HCT116 (cell line): ENCODE data around the gene RGS11. TPM values are rescaled to one million over a fixed set of nuclear protein-coding genes. Genes with fewer than 3 reads are reported as not detected.

Source experiments
- ATAC-seq: fragments of 200-7000 bp; cut with Tn5 transposase; 2 replicates; pipeline ENCODE4 v1.9.1; 2020; ENCODE audit warnings: mild to moderate bottlenecking, moderate library complexity
- BruUV-seq: library from RNA; stranded (reverse); fragments of 400-500 nt; replicated peaks from 2 replicates; lab custom pipeline; 2021; lab: Mats Ljungman, UMichigan
- CTCF ChIA-PET: fragments of 300-600 bp; sonication (Branson Sonifier 250); formaldehyde crosslinking; loops from one replicate; lab custom pipeline; 2021; ENCODE audit warnings: antibody characterized with exemption; lab: Charles Lee
- POLR2A ChIA-PET: fragments of 300-600, 350-600 bp; sonication (Branson Sonifier 250); formaldehyde crosslinking; loops from one replicate; lab custom pipeline; 2021; ENCODE audit warnings: antibody characterized with exemption; lab: Charles Lee
- RAD21 ChIA-PET, 2 experiments: fragments of 300-600 bp; sonication (Branson Sonifier 250); formaldehyde crosslinking; loops; one replicate each; lab custom pipeline; 2023; ENCODE audit warnings: low total read pairs in 2 of 2; ENCODE audit not compliant: uncharacterized antibody in 2 of 2, unreplicated experiment in 2 of 2, low non-redundant PET in 1 of 2; lab: Charles Lee
- DNase-seq: peaks from one replicate; pipeline ENCODE4 v3.0.0-alpha.2; 2010; ENCODE audit warnings: low read depth, low spot score
- H2AFZ ChIP-seq: fragments of 200-600 bp; shearing (Covaris generic), sonication (generic); 2 replicates; pipeline ENCODE4 v1.6.1; 2017; ENCODE audit warnings: low read depth, mixed run types, mixed read lengths, antibody characterized with exemption, low read length; ENCODE audit not compliant: poor library complexity, severe bottlenecking
- H3K27ac ChIP-seq: 2 replicates; pipeline ENCODE4 v1.5.1; 2012; ENCODE audit warnings: low read depth, low read length
- H3K27me3 ChIP-seq: fragments of 200-600 bp; sonication (generic); 2 replicates; pipeline ENCODE4 v1.6.1; 2016; ENCODE audit warnings: mixed run types, low read length, mixed read lengths; ENCODE audit not compliant: insufficient read depth
- H3K36me3 ChIP-seq, 2 experiments: fragments of 200-500 bp in 1 of 2; fragments of 200-600 bp in 1 of 2; sonication (Bioruptor generic) in 1 of 2; sonication (generic) in 1 of 2; 2 replicates each; pipeline versions ENCODE4 v1.5.1 to v1.6.1; 2014 to 2016; ENCODE audit warnings: low read length in 2 of 2, inconsistent platforms in 1 of 2, mixed read lengths in 1 of 2, mixed run types in 1 of 2; ENCODE audit not compliant: insufficient read depth in 2 of 2, control insufficient read depth in 1 of 2
- H3K4me1 ChIP-seq, 2 experiments: fragments of 200-600 bp in 1 of 2; sonication (generic) in 1 of 2; 2 replicates each; pipeline versions ENCODE4 v1.5.1 to v1.6.1; 2012 to 2017; ENCODE audit warnings: low read length in 2 of 2, inconsistent platforms in 1 of 2, mild to moderate bottlenecking in 1 of 2, mixed read lengths in 1 of 2, mixed run types in 1 of 2, moderate library complexity in 1 of 2; ENCODE audit not compliant: insufficient read depth in 2 of 2, control insufficient read depth in 1 of 2
- H3K4me2 ChIP-seq: fragments of 200-600 bp; sonication (generic); 2 replicates; pipeline ENCODE4 v1.6.1; 2017; ENCODE audit warnings: mixed run types, low read length, mixed read lengths
- H3K4me3 ChIP-seq, 2 experiments: fragments of 200-600 bp in 1 of 2; sonication (generic) in 1 of 2; replicated peaks in 1 of 2; 2 replicates each; pipeline ENCODE4 v1.5.1; 2011 to 2016; ENCODE audit warnings: low read length in 2 of 2, control low read depth in 1 of 2, low read depth in 1 of 2, mild to moderate bottlenecking in 1 of 2, mixed read lengths in 1 of 2, mixed run types in 1 of 2
- H3K79me2 ChIP-seq: fragments of 200-600 bp; sonication (generic); 2 replicates; pipeline ENCODE4 v1.6.1; 2017; ENCODE audit warnings: mild to moderate bottlenecking, mixed run types, low read length, moderate library complexity, mixed read lengths; ENCODE audit not compliant: insufficient read depth
- H3K9ac ChIP-seq: fragments of 200-600 bp; sonication (generic); 2 replicates; pipeline ENCODE4 v1.6.1; 2016; ENCODE audit warnings: low read length, mixed read lengths
- H3K9me2 ChIP-seq: fragments of 200-600 bp; sonication (generic), shearing (Covaris generic); 2 replicates; pipeline ENCODE4 v1.6.1; 2017; ENCODE audit warnings: mixed run types, mild to moderate bottlenecking, moderate library complexity; ENCODE audit not compliant: insufficient read depth
- H3K9me3 ChIP-seq, 2 experiments: fragments of 200-500 bp in 1 of 2; fragments of 200-600 bp in 1 of 2; sonication (Bioruptor generic) in 1 of 2; sonication (generic) in 1 of 2; 2 replicates each; pipeline ENCODE4 v1.6.1; 2014 to 2017; ENCODE audit warnings: low read length in 2 of 2, mixed read lengths in 2 of 2, inconsistent platforms in 1 of 2, low read depth in 1 of 2, mild to moderate bottlenecking in 1 of 2, mixed run types in 1 of 2, moderate library complexity in 1 of 2; ENCODE audit not compliant: control insufficient read depth in 1 of 2, insufficient read depth in 1 of 2
- H4K20me1 ChIP-seq: fragments of 200-600 bp; sonication (generic), shearing (Covaris generic); 2 replicates; pipeline ENCODE4 v1.6.1; 2017; ENCODE audit warnings: mixed run types, mild to moderate bottlenecking, moderate library complexity; ENCODE audit not compliant: insufficient read depth
- EGR1 ChIP-seq: IDR thresholded peaks from 2 replicates; pipeline ENCODE4 v1.6.1; 2012; ENCODE audit warnings: low read depth
- ELF1 ChIP-seq: IDR thresholded peaks from 2 replicates; pipeline ENCODE4 v1.6.1; 2012; ENCODE audit warnings: low read depth, borderline replicate concordance
- EZH2 ChIP-seq: fragments of 200-600 bp; sonication (generic); IDR thresholded peaks from 2 replicates; pipeline ENCODE4 v1.6.1; 2017; ENCODE audit warnings: antibody characterized with exemption, mixed run types
- JUND ChIP-seq: IDR thresholded peaks from 2 replicates; pipeline ENCODE4 v1.6.1; 2012
- SIN3A ChIP-seq: IDR thresholded peaks from 2 replicates; pipeline ENCODE4 v1.6.1; 2012; ENCODE audit warnings: low read depth
- SP1 ChIP-seq: IDR thresholded peaks from 2 replicates; pipeline ENCODE4 v1.6.1; 2012; ENCODE audit warnings: low read depth
- TCF7L2 ChIP-seq: IDR thresholded peaks from 2 replicates; pipeline ENCODE4 v1.7.0; 2011; ENCODE audit warnings: borderline replicate concordance, inconsistent platforms; ENCODE audit not compliant: insufficient read depth, insufficient read length; ENCODE audit errors: extremely low read depth
- ZFX ChIP-seq: fragments of 450-650 bp; IDR thresholded peaks from 2 replicates; pipeline ENCODE4 v1.6.1; 2017
- intact Hi-C: fragments of 100-400 bp; cut with micrococcal nuclease; formaldehyde crosslinking; loops from 2 replicates; pipeline ENCODE4 v1.10.0; 2022
- total RNA-seq: library from RNA; stranded (reverse); gene quantifications from one replicate; pipeline ENCODE4 v1.2.1, GENCODE V29; 2021; ENCODE audit not compliant: unreplicated experiment
- TF ChIP-seq, protein P1 (sequence below): IDR thresholded peaks from 2 replicates; pipeline ENCODE4 v1.6.1; 2012
- TF ChIP-seq, protein P2 (sequence below), 3 experiments: fragments of 200-600 bp in 1 of 3; sonication (generic) in 1 of 3; IDR thresholded peaks in 2 of 3; conservative IDR thresholded peaks in 1 of 3; 2 replicates each; pipeline ENCODE4 v1.5.1; 2012 to 2017; ENCODE audit warnings: low read depth in 2 of 3, low read length in 2 of 3, antibody characterized with exemption in 1 of 3, borderline replicate concordance in 1 of 3, control low read depth in 1 of 3, mild to moderate bottlenecking in 1 of 3, mixed read lengths in 1 of 3, mixed run types in 1 of 3, moderate library complexity in 1 of 3; ENCODE audit not compliant: insufficient read depth in 1 of 3
- TF ChIP-seq, protein P3 (sequence below): IDR thresholded peaks from 2 replicates; pipeline ENCODE4 v1.6.1; 2011; ENCODE audit warnings: mild to moderate bottlenecking, low read length, moderate library complexity; ENCODE audit not compliant: insufficient replicate concordance; ENCODE audit errors: extremely low read depth
- TF ChIP-seq, protein P4 (sequence below): IDR thresholded peaks from 2 replicates; pipeline ENCODE4 v1.6.1; 2012
- TF ChIP-seq, protein P5 (sequence below): IDR thresholded peaks from 2 replicates; pipeline ENCODE4 v1.6.1; 2012; ENCODE audit warnings: low read depth

RGS11 gene
- total RNA-seq, 1 experiment from 2014 or later, result not detected

DNA sequence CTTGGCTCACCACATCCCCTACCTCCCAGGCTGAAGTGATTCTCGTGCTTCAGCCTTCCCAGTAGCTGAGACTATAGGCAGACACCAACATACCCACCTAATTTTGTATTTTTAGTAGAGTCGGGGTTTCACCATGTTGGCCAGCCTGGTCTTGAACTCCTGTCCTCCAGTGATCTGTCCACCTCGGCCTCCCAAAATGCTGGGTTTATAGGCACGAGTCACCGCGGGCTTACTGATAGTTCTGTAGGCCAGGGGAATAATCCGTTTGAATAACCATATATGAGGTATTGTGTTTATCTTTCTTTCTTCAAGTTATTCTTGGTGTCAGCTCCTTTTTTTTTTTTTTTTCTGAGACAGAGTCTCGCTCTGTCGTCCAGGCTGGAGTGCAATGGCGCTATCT lies 33.5 kb downstream of the RGS11 start:
- no peaks in the 10 kb centered on the region for H3K9me2 ChIP-seq
- DNase-seq (no peak), ATAC-seq (no peak)
- H4K20me1 ChIP-seq, result no peaks in the 10 kb centered on the region
- no peak overlapping the region for H3K9ac ChIP-seq
- no peaks in the 10 kb centered on the region for H3K9me3 ChIP-seq
- TF ChIP-seq JUND (no peak), SP1 (no peak), EGR1 (no peak), EZH2 (no peak), ZFX (no peak), ELF1 (no peak), SIN3A (no peak)
- TF ChIP-seq, protein P1, sequence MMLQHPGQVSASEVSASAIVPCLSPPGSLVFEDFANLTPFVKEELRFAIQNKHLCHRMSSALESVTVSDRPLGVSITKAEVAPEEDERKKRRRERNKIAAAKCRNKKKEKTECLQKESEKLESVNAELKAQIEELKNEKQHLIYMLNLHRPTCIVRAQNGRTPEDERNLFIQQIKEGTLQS, result no peak
- TF ChIP-seq, protein P2, sequence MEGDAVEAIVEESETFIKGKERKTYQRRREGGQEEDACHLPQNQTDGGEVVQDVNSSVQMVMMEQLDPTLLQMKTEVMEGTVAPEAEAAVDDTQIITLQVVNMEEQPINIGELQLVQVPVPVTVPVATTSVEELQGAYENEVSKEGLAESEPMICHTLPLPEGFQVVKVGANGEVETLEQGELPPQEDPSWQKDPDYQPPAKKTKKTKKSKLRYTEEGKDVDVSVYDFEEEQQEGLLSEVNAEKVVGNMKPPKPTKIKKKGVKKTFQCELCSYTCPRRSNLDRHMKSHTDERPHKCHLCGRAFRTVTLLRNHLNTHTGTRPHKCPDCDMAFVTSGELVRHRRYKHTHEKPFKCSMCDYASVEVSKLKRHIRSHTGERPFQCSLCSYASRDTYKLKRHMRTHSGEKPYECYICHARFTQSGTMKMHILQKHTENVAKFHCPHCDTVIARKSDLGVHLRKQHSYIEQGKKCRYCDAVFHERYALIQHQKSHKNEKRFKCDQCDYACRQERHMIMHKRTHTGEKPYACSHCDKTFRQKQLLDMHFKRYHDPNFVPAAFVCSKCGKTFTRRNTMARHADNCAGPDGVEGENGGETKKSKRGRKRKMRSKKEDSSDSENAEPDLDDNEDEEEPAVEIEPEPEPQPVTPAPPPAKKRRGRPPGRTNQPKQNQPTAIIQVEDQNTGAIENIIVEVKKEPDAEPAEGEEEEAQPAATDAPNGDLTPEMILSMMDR (IDR thresholded peaks at IDR 0.05 in 2 of 3, conservative IDR thresholded peaks at IDR 0.05 in 1 of 3; ENCODE audit: borderline replicate concordance in 1 of 3, insufficient read depth in 1 of 3, low read depth in 2 of 3, low read length in 2 of 3), result no peak
- no peaks in the 10 kb centered on the region for H3K79me2 ChIP-seq
- POLR2A ChIA-PET, result no interaction called here
- H3K4me1 ChIP-seq, result no peaks in the 10 kb centered on the region
- CTCF ChIA-PET, result no interaction called here
- H3K4me3 ChIP-seq, result no peak overlapping the region
- no peaks in the 10 kb centered on the region for H3K36me3 ChIP-seq
- intact Hi-C loops, result no loop called here
- BruUV-seq, result no TSS peak
- no peak overlapping the region for H2AFZ ChIP-seq
- H3K27ac ChIP-seq, result no peak overlapping the region
- H3K27me3 ChIP-seq, result no peaks in the 10 kb centered on the region
- H3K4me2 ChIP-seq, result no peak overlapping the region
- RAD21 ChIA-PET, result no interaction called here

DNA sequence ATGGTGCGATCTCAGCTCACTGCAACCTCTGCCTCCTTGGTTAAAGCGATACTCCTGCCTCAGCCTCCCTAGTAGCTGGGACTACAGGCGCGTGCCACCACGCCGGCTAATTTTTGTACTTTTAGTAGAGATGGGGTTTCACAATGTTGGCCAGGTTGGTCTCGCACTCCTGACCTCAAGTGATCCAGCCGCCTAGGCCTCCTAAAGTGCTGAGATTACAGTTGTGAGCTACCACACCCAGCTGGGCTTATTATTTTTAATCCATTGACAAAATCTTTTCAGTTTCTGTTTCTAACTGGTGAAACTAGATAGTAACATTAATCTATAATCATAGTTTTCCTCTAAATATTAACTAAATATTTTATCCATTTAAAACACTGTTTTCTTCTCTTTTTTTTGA lies 35.2 kb downstream of the RGS11 start:
- Histone ChIP-seq H3K27me3 (no peaks in the 10 kb centered on the region), H3K27ac (no peak overlapping the region), H3K36me3 (no peaks in the 10 kb centered on the region), H3K4me3 (no peak overlapping the region), H2AFZ (no peak overlapping the region), H3K9me2 (no peaks in the 10 kb centered on the region), H3K9ac (no peak overlapping the region), H4K20me1 (no peaks in the 10 kb centered on the region), H3K4me2 (no peak overlapping the region), H3K79me2 (no peaks in the 10 kb centered on the region), H3K9me3 (no peaks in the 10 kb centered on the region), H3K4me1 (peaks cover 0 to 2% of the 10 kb centered on the region in 2 experiments; a peak in 2 of 4 replicates)
- intact Hi-C loops, result no loop called here
- ATAC-seq (no peak), DNase-seq (no peak)
- ChIA-PET RAD21 (no interaction called here), POLR2A (no interaction called here), CTCF (no interaction called here)
- no TSS peak for BruUV-seq
- TF ChIP-seq, protein P3, sequence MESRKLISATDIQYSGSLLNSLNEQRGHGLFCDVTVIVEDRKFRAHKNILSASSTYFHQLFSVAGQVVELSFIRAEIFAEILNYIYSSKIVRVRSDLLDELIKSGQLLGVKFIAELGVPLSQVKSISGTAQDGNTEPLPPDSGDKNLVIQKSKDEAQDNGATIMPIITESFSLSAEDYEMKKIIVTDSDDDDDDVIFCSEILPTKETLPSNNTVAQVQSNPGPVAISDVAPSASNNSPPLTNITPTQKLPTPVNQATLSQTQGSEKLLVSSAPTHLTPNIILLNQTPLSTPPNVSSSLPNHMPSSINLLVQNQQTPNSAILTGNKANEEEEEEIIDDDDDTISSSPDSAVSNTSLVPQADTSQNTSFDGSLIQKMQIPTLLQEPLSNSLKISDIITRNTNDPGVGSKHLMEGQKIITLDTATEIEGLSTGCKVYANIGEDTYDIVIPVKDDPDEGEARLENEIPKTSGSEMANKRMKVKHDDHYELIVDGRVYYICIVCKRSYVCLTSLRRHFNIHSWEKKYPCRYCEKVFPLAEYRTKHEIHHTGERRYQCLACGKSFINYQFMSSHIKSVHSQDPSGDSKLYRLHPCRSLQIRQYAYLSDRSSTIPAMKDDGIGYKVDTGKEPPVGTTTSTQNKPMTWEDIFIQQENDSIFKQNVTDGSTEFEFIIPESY, result no peak
- TF ChIP-seq EGR1 (no peak), TCF7L2 (no peak)
- TF ChIP-seq, protein P4, sequence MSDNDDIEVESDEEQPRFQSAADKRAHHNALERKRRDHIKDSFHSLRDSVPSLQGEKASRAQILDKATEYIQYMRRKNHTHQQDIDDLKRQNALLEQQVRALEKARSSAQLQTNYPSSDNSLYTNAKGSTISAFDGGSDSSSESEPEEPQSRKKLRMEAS, result no peak
- TF ChIP-seq, protein P5, sequence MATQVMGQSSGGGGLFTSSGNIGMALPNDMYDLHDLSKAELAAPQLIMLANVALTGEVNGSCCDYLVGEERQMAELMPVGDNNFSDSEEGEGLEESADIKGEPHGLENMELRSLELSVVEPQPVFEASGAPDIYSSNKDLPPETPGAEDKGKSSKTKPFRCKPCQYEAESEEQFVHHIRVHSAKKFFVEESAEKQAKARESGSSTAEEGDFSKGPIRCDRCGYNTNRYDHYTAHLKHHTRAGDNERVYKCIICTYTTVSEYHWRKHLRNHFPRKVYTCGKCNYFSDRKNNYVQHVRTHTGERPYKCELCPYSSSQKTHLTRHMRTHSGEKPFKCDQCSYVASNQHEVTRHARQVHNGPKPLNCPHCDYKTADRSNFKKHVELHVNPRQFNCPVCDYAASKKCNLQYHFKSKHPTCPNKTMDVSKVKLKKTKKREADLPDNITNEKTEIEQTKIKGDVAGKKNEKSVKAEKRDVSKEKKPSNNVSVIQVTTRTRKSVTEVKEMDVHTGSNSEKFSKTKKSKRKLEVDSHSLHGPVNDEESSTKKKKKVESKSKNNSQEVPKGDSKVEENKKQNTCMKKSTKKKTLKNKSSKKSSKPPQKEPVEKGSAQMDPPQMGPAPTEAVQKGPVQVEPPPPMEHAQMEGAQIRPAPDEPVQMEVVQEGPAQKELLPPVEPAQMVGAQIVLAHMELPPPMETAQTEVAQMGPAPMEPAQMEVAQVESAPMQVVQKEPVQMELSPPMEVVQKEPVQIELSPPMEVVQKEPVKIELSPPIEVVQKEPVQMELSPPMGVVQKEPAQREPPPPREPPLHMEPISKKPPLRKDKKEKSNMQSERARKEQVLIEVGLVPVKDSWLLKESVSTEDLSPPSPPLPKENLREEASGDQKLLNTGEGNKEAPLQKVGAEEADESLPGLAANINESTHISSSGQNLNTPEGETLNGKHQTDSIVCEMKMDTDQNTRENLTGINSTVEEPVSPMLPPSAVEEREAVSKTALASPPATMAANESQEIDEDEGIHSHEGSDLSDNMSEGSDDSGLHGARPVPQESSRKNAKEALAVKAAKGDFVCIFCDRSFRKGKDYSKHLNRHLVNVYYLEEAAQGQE, result no peak
